Stimulated activated CD4-positive, alpha-beta T cell treated with anti-CD3 and anti-CD28 coated beads, Interleukin-15, amount 100 ng/mL, for 1 hour (primary cell): Measurements from ENCODE around the gene WFDC12.
"Not testable (repeated sequence)": the region's sequence is repeated elsewhere in the genome, so short reads cannot be mapped to it uniquely, and the experiment has no call there.

Source experiments
- DNase-seq, 2 donors: peaks; one replicate each; pipeline ENCODE4 v3.0.0-alpha.2; 2020; ENCODE audit warnings: low read depth in 1 of 2, low spot score in 1 of 2

The WFDC12 gene, protein sequence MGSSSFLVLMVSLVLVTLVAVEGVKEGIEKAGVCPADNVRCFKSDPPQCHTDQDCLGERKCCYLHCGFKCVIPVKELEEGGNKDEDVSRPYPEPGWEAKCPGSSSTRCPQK

GRCh38 chr20:45124365-45124764 is at the start of gene WFDC12:
Gene WFDC12, minus strand, starts transcription at chr20:45124465. Its CDS starts 18 bp downstream, at chr20:45124447.
- no peak for DNase-seq

GRCh38 chr20:45173522-45173921 is 49.3 kb upstream of the WFDC12 start:
- no peak for DNase-seq

GRCh38 chr20:45164906-45165305 is 40.6 kb upstream of the WFDC12 start:
- DNase-seq, result no peak

DNA sequence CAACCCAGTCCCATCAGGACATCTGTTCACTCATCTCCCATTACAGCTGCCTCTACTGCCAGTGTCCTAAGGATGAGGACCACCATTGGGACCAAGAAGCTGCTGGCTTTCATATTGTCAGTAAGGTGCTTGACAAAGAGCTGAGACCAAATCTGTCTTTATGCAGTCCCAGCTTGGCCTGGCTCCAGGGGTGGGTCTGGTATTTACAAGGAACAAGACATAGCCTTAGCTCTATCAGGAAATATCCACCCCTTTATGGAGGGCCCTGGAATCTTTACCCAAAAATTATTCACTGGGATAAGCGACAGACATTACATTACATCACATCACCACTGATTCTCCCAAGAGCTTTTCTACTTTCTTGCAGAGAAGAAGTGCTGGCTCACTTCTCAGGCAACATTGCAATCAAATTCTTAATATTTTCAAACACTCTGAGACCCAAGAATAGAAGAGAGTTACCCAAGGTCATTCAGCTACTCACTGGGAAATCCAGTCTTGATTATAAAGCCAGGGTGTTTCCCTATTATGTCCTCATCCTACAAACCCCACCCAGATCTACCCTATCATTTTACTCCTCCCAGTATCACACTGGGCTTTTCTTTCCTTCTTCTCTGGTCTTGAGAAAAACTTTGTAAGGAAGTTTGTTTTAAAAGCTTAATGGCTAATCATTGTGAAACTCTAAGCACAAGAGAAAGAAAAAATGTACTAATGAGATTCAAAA is 39.0 kb upstream of the WFDC12 start:
- DNase-seq, result no peak

DNA sequence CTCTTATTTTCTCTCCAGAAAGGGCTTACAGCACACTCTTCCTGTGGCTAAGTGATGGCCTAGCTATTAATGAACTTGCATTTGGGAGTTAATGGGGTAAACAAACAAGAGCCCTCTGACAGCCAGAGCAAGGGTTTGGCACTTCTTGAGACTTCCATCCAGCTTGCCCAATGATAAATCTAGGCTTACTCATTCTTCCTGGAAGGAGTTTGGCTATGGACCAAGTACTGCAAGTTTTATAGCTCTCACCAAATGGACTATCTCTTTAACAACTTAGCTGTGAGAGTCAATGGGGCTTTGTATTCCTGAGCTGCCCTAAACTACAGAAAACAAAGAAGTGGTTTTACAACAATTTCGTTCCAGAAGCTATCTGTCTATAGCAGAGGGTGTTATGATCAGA is 33.7 kb upstream of the WFDC12 start:
- DNase-seq, result no peak

GRCh38 chr20:45156713-45157112 is 32.4 kb upstream of the WFDC12 start:
- DNase-seq, result no peak

DNA sequence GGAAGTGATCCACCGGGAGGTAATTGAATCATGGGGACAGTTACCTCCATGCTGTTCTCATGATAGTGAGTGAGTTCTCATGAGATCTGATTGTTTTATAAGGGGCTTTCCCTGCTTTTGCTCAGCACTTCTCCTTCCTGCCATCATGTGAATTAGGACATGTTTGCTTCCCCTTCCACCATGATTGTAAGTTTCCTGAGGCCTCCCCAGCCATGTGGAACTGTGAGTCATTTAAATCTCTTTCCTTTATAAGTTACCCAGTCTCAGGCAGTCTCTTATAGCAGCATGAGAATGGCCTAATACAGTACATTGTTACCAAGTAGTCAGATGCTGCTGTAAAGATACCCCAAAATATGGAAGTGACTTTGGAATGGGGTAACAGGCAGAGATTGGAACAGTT is 30.5 kb upstream of the WFDC12 start:
- DNase-seq, result not testable (repeated sequence)

DNA sequence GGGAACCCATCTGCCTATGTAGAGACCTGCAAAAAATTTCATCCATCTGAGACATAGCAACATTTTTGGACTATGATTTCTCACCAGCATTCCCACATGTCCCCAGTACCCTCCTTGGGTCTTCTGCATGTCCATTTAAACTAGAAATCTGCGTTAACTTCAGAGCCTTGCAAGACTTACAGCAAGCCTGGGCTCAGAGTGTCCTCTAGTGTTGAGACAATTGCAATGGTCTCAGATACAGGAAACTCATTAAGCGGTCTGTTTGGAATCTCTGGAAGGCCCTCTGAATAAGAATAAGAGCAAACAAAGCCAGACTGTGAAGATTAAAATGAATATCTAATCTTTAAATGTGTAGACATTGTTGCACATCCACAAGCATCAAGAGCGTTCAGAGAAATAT is 29.9 kb upstream of the WFDC12 start:
- no peak for DNase-seq

- no peak for DNase-seq
These were observed 29.5 kb upstream of the WFDC12 start for GRCh38 chr20:45153752-45154151.

- DNase-seq, result no peak
These were observed 28.9 kb upstream of the WFDC12 start for GRCh38 chr20:45153147-45153546.

DNA sequence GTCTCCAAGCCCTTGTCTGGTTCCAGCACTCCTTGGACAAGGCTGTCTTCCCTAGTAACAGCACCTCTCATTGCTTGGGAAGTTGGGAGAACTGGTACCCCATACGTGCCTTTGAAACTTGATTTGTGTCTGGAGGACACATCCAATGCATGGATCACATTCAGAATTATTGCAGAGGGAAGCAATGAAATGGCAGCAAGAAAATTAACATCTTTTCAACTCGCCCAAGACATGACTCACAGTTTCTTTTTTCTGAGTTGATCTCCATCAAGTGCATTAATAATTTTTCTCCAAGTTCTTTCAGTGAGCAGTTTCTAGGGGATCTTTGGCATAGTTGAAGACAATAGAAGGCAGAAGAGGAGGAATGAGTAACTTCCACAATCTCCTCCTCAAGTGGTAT is 28.1 kb upstream of the WFDC12 start:
- no peak for DNase-seq

DNA sequence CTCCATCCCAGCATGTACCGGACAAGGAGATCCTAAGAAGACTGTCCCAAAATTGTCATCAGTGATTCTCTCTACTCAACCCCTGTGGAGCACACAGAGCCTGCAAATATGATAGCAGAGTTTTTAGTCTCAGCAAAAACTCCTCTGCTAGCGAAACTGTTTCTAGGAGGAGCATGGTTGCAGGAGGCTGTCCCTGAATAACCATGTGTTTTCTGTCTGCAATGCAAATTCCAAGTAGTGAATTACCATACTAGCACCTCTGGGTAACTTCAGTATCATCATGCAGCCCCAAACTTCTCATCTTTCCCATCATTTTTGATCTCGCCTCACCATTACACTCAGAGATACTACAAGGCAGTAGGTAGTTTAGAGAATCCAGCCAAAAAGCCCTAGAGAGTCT is 24.8 kb upstream of the WFDC12 start:
- no peak for DNase-seq

- no peak for DNase-seq
These were observed 16.6 kb upstream of the WFDC12 start for GRCh38 chr20:45140836-45141235.

DNA sequence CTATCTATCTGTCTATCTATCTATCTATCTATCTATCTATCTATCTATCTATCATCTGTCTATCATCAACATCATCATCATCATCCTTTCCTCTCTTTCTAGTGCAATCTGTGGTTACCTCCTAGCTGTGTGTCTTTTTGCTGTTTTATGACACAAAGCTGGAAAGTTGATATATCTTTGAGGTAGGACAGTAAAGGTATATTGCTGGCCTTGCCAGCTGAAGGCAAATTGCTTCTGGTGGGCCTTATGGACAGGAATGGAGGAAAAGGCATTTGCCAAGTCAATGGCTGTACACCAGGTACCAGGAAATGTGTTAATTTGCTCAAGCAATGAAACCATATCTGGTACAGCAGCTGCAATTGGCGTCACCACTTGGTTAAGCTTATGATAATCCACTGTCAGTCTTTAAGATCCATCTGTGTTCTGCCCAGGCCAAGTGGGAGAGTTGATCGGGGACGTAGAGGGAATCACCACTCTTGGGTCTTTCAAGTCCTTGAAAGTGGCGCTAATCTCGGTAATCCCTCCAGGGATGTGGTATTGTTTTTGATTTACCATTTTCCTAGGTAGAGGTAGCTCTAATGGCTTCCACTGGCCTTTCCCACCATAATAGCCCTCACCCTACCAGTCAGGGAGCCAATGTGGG is 15.6 kb upstream of the WFDC12 start:
- not testable (repeated sequence) for DNase-seq

DNA sequence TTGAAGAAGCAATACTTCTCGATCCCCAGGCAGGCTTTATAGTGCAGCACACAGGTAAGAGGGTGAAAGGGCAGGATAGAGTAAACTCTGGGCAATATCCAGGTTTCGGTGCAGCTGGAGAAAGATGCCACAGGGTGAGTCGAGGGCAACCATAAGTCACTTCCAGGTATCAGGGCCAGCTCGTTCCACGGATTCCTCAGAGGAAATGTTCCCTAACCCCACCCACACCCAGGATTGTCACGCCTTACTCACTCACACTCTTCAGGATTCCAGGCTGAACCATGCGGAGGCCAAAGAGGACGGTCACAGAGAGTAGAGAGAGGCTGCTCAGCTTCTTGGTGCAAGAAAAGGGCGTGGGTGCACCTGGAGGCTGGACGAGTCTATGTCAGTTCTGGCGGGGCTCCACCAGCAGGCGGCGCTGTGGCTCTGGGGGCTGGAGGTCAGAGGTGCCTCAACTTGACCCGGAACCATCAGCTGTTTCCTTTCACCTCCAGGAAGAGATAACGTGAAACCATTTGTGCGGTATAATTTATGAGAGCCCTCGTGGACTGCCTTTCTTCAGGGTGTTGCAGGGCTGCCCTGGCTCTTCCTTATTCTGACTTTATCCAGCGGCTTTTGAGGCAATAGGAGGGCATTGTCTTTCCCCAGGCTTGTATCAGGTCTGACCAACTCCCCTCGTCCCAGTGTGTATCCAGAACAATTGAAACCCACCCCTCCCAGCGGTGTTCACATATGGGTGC is 14.5 kb upstream of the WFDC12 start:
- DNase-seq, result peak in 1 of 2 donors; percentile 35

- DNase-seq, result no peak
These were observed 12.6 kb upstream of the WFDC12 start for GRCh38 chr20:45136911-45137310.

DNA sequence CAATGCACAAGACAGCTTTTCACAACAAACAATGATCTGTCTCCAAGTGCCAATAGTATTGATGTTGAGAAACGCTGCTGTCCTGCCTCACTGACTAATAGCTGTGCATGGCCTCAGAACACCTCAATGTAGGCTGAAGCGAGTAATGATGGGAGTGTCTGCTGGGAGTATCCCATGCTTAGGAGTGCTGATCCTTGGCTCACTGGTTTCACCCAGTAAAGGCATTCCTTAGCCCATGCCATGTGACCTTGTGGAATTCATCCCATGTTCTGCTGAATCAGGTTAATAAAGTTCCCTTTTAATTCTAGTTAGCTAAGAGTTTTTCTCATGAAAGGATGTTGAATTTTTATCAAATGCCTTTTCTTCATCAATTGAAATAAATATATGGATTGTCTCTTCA is 3.8 kb upstream of the WFDC12 start:
- DNase-seq, result no peak

- DNase-seq, result no peak
These were observed 2.9 kb downstream of the WFDC12 start for GRCh38 chr20:45121388-45121787.

GRCh38 chr20:45119556-45120266 is 4.6 kb downstream of the WFDC12 start:
- DNase-seq, result no peak

GRCh38 chr20:45118028-45118427 is 6.2 kb downstream of the WFDC12 start:
- DNase-seq, result no peak

DNA sequence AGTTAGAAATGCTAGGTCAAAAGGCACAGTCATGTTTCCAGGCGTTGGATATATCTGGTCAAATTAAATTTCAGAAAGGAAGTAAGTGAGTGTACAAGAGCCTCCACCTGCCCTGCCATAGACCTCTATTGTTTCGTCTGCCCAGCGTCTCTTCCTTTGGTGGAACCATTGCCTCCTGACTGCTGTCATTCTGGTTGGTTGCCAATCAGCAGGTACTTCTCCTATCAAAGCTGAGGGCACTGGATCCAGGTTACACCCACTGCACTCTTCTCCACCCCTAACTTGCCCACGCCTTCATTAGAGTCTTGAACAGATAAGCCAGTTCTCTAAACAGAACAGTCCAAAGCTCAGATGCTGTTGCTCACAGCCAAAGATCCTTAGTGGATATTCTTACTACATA is 6.7 kb downstream of the WFDC12 start:
- no peak for DNase-seq
